T-helper 2 cell treated with Interferon-gamma antibody and Interleukin-4, amounts not matched to agents 100 ng/mL and 5 ng/mL, for 36 hours (primary cell): ENCODE data around the gene ENOX1. TPM values are rescaled to one million over a fixed set of nuclear protein-coding genes. Genes with fewer than 3 reads are reported as not detected.

ENCODE experiments used
- intact Hi-C: fragments of 100-400 bp; cut with micrococcal nuclease; formaldehyde crosslinking; loops from one replicate; pipeline ENCODE4 v1.15.1; 2023
- total RNA-seq: library from RNA; stranded (reverse); gene quantifications from 2 replicates; pipeline ENCODE4 v1.2.3, GENCODE V29; 2022

ENOX1 gene
- total RNA-seq, 1 donor from 2014 or later = not detected

- intact Hi-C loops = no loop called here
Measured at GRCh38 chr13:43546251-43546650, 240.5 kb downstream of the ENOX1 start.

- intact Hi-C loops = no loop called here
Measured at GRCh38 chr13:43545317-43545874, 241.4 kb downstream of the ENOX1 start.

DNA sequence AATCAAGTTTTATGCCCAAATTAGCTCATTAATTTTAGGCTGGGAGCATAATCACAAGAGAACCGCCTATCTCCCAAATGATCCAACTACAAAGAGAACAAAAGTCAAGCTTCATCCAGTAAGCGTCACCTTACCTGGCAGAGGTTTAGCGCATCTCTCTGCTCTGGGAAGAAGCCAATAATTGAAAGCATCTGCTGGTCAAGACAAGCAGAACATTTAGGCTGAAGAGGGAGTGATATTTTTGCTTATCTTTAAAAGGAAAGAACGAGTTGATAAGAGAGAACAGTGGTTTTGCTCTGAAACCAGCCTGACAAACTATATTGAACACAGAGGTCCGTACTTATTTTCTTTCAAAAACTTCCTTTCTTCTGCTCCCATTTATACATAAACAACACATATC is 242.1 kb downstream of the ENOX1 start:
- intact Hi-C loops = no loop called here

GRCh38 chr13:43544011-43544410 is 242.8 kb downstream of the ENOX1 start:
- intact Hi-C loops = no loop called here

DNA sequence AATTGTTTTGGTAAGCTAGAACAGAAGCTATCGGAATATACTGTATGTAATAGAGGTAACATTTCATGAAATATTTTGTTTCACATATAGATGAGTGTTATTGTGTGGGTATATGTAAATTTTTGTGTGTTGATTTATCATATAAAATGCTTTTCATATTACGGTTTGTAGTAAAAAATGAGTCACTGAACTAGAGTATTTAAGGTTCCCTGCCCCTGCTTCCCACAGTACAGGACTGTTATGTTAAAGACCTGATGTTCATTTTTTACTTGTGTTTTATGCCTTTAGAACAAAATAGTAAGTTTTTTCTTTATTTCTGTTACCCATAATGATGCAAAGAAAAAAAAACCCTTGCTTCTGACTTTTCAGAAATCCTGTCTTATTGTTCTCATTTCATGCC is 243.4 kb downstream of the ENOX1 start:
- intact Hi-C loops = no loop called here

GRCh38 chr13:43537124-43537523 is 249.6 kb downstream of the ENOX1 start:
- intact Hi-C loops = no loop called here

- intact Hi-C loops = no loop called here
Measured at GRCh38 chr13:43529796-43530195, 257.0 kb downstream of the ENOX1 start.

DNA sequence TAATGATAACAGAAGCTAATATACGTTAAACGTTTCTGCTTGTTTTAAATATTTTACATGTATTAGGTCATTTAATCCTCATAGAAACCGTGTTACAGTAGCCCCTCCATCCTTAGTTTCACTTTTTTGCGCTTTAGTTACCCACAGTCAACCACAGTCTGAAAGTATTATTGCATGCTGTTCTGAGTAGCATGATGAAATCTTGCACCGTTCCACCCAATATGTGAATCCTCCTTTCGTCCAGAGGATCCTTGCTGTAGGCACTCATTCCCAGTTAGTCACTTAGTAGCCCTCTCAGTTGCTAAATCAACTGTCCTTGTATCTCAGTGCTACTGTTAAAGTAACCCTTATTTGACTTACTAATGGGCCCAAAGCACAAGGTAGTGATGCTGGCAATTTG is 257.8 kb downstream of the ENOX1 start:
- intact Hi-C loops = no loop called here

GRCh38 chr13:43522788-43523187 is 264.0 kb downstream of the ENOX1 start:
- intact Hi-C loops = no loop called here

DNA sequence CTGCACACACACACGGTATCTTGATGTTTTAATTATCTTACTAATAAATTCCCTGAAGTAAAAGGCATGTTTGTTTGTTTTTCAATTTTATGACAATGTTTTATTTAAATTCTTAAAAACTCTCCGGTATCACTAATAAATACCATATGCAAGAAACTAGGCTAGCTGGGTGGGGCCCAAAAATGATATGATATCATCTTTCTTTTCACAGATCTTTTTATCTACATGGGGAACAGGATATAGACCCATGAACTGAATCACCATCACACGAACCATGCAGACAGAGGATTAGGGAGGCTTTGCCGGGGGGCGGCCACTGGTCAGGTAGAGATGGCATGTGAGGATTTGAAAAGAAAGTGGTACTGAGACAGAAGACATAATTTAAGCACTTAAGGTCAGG is 266.4 kb downstream of the ENOX1 start:
- intact Hi-C loops = no loop called here

GRCh38 chr13:43518833-43519232 is 267.9 kb downstream of the ENOX1 start:
- intact Hi-C loops = no loop called here

GRCh38 chr13:43516401-43516833 is 270.4 kb downstream of the ENOX1 start:
- intact Hi-C loops = no loop called here

DNA sequence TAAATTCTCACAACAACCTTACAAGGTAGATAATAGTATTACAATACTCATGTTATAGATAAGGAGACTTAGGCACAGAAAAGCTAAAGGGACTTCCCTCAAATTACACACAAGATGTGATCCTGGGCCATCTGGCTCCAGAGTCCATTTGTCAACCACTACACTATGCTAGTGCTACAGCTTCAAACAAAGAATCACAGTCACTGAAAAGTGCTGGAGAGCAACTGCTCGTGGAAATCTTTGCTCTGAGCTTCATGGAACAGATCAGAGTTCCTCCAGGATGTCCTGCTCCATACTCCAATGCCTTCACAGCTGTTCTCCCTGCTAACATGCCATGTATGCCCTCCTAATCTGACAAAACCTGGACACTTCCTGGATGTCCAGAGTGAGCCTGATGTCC is 271.2 kb downstream of the ENOX1 start:
- intact Hi-C loops = no loop called here

DNA sequence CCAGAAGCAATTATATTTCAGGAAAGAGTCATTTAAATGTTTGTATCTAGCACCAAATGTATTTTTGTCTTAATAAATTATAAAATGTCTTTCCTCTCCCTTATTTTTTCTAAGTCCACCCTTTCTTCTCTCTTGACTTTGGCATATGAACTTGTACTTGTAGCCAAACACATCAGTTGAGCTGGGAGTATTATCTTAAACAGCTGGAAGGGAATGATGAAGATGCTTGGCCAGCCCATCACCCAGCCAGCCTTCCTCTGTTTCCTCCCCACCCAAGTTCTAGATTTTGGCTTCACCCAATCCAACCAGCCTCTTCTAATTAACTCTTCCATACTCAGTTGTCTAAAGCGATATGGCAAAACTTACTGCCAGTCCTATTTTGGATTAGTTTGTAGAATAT is 272.5 kb downstream of the ENOX1 start:
- intact Hi-C loops = no loop called here

DNA sequence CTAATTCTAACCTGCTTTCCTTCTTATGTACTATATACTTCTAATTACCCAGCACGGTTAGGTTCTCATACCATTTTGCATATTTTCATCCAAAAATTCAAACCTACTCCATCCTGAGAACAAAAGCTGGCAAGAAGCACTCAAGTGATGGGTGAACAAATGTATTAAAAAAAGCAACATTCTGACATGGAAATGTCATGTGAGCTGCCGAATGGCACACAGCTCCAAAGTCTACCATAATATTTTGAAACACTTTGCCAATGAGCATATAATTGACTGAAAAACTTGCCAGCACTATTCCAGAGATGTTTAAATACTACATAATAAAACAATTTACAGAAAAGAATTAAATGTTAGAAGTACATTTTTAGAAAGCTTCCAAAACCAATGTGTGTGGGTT is 274.6 kb downstream of the ENOX1 start:
- intact Hi-C loops = no loop called here

GRCh38 chr13:43510956-43511901 is 275.5 kb downstream of the ENOX1 start:
- intact Hi-C loops = no loop called here

DNA sequence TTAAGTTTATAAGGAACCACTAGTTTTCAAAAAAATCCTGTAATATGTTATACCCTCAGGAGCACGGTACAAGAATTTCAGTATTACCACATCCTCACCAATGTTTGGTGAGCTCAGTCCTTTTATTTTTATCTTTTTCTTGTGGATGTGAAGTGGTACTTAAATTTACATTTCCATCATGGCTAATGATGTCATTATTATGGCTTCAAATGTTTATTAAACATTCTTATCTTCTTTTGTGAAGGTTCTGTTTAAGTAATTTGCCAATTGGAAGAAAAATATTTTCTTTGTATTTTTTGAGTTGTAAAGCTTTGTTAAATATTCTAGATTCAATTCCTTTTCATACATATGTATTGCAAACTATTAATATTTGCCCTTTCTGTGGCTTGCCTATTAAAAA is 291.0 kb downstream of the ENOX1 start:
- intact Hi-C loops = no loop called here

DNA sequence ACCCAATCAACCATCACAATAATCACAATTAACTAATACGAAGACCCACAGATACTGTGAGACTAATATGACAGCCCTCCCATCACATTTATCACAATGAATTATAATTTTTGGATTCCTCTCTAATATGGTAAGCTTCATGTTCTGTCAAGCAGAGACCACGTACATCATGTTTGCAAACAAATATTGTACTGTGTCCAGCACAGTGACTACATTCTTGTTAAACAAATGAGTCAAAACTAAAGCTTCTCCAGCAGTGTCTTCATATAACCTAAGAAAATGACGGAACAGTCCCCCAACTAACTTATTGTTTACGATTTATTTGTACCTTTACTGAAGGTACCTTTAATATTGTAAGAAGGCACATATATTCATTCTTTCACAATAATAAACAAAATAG is 292.6 kb downstream of the ENOX1 start:
- intact Hi-C loops = no loop called here

GRCh38 chr13:43493496-43494000 is 293.2 kb downstream of the ENOX1 start:
- intact Hi-C loops = no loop called here

GRCh38 chr13:43492745-43493144 is 294.0 kb downstream of the ENOX1 start:
- intact Hi-C loops = no loop called here

DNA sequence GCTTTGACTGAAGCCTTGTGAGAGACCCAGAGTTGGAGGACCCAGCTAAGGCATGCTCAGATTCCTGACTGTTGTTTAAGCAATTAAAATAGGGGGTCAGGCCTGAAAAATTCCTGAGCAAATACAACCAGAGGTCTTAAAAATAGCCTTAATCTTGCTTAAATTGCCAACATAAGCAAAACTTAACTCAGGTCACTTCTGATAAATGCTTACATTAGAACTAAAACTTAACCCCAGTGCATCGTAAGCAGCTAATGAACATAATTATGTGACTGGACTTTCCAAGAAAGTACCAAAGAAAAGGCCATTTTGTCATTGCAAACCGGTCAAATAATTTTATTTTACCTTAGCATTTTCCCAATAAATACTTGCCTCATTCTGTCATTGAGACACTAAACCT is 294.5 kb downstream of the ENOX1 start:
- intact Hi-C loops = no loop called here

- intact Hi-C loops = no loop called here
Measured at GRCh38 chr13:43489233-43489632, 297.5 kb downstream of the ENOX1 start.

DNA sequence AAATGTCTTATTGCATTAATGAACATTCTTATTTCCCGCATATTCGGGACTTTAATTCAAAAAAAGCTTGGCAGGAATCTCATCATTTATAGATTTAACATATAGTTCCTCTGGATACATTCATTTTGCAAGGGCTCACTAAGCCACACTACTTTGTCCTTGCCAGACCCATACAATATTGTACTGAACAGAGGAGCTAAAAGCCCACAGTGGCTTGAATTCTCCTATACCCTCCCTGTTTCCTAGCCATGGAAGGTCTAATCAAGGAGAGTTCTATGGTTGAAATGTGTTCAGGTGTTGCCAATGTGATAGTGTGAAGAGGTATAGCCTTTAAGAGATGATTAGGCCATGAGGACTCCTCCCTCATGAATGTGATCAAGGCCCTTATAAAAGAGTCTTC is 298.9 kb downstream of the ENOX1 start:
- intact Hi-C loops = no loop called here
